GM12864 (cell line): Measurements from ENCODE around the gene IL11RA.
A peak's percentile ranks its signal among the peaks of the same experiment; 100 is the strongest.

Experiments used
- DNase-seq: peaks from one replicate; pipeline ENCODE4 v3.0.0-alpha.2; 2011; ENCODE audit warnings: low read depth
- H3K4me3 ChIP-seq: 2 replicates; pipeline ENCODE4 v1.5.1; 2011; ENCODE audit warnings: mild to moderate bottlenecking, low read depth, low read length, control low read depth
- CTCF ChIP-seq: IDR thresholded peaks from 2 replicates; pipeline ENCODE4 v1.5.1; 2011; ENCODE audit warnings: low read depth, mild to moderate bottlenecking, moderate library complexity, low read length, control low read depth, inconsistent platforms; ENCODE audit errors: missing control alignments

Gene IL11RA

GRCh38 chr9:34674440-34674839 lies 22.5 kb downstream of the IL11RA start:
- H3K4me3 ChIP-seq: no peak overlapping the region
- no peak for TF ChIP-seq CTCF
- DNase-seq: no peak

GRCh38 chr9:34675048-34675714 lies 23.2 kb downstream of the IL11RA start:
- no peak overlapping the region for H3K4me3 ChIP-seq
- DNase-seq: no peak
- peak; percentile 79 for TF ChIP-seq CTCF

GRCh38 chr9:34675869-34676268 lies 23.9 kb downstream of the IL11RA start:
- DNase-seq: no peak
- no peak overlapping the region for H3K4me3 ChIP-seq
- no peak for TF ChIP-seq CTCF

- TF ChIP-seq CTCF: peak; percentile 22
- DNase-seq: no peak
Observed at GRCh38 chr9:34684145-34684544, 32.2 kb downstream of the IL11RA start.

GRCh38 chr9:34684816-34685215 lies 32.8 kb downstream of the IL11RA start:
- no peak for TF ChIP-seq CTCF
- no peak for DNase-seq
- no peak overlapping the region for H3K4me3 ChIP-seq

More at GRCh38 chr9:34684145-34684544, 32.2 kb downstream of the IL11RA start:
- H3K4me3 ChIP-seq: no peak overlapping the region

- TF ChIP-seq CTCF: no peak
- no peak for DNase-seq
- H3K4me3 ChIP-seq: no peak overlapping the region
Observed at GRCh38 chr9:34685591-34685990, 33.6 kb downstream of the IL11RA start.

GRCh38 chr9:34686231-34686630 lies 34.2 kb downstream of the IL11RA start:
- no peak for TF ChIP-seq CTCF
- no peak overlapping the region for H3K4me3 ChIP-seq

More at GRCh38 chr9:34686231-34686630, 34.2 kb downstream of the IL11RA start:
- DNase-seq: no peak
